ENCODE results near the gene SERF2. TPM values are rescaled to one million over a fixed set of nuclear protein-coding genes. Genes with fewer than 3 reads are reported as not detected.

SERF2 gene
- total RNA-seq, 1 donor from 2014 or later, result 1,163 TPM

DNA sequence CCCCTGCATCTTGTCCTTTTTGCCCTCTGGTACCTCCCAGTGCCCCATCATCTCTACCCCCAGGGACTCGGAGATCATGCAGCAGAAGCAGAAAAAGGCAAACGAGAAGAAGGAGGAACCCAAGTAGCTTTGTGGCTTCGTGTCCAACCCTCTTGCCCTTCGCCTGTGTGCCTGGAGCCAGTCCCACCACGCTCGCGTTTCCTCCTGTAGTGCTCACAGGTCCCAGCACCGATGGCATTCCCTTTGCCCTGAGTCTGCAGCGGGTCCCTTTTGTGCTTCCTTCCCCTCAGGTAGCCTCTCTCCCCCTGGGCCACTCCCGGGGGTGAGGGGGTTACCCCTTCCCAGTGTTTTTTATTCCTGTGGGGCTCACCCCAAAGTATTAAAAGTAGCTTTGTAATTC, 1.5 kb downstream of the SERF2 start:
- no peak for DNase-seq (ENCODE audit: low read depth)
- peak overlapping the region; percentile 100 for H3K4me3 ChIP-seq (ENCODE audit: low read depth, low read length)
- TF ChIP-seq, protein P1, sequence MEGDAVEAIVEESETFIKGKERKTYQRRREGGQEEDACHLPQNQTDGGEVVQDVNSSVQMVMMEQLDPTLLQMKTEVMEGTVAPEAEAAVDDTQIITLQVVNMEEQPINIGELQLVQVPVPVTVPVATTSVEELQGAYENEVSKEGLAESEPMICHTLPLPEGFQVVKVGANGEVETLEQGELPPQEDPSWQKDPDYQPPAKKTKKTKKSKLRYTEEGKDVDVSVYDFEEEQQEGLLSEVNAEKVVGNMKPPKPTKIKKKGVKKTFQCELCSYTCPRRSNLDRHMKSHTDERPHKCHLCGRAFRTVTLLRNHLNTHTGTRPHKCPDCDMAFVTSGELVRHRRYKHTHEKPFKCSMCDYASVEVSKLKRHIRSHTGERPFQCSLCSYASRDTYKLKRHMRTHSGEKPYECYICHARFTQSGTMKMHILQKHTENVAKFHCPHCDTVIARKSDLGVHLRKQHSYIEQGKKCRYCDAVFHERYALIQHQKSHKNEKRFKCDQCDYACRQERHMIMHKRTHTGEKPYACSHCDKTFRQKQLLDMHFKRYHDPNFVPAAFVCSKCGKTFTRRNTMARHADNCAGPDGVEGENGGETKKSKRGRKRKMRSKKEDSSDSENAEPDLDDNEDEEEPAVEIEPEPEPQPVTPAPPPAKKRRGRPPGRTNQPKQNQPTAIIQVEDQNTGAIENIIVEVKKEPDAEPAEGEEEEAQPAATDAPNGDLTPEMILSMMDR (conservative IDR thresholded peaks at IDR 0.05; ENCODE audit: low read depth, low read length), result no peak

DNA sequence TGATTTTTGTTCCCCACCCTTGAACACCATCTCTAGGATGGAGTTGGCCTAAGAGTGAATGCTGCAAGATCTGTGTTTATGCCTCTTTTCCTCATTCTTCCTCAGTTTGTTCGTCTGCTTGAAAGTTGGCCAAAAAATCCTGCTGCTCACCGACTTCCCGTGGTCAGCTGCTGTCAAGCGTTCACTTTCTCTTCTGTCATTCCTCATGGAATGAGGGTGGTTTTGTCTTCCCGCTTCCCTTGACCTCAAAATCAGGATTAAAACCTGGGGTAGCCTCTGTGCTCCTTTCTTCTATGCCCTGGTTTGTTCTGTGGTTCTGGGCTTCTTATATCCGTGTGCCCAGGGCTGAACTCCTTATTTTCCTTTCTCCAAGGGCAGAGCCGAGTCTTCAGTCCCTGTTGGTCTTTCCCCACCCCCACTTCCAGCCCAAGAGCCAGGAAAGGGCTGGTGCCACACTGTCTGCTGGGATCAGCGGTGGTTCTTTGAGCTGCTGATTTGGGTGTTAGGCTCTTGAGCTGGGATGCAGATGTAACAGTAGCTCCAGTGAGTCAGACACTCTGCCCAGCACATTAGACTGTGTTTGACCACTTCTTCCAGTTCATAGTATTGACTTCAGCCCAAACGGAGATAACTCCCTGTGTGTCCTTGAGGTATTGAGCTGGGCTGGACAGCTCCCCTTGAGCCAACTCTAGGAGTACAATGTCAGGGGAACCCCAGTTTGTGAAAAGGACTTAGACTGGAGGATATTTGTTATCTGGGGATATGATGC, 2.3 kb downstream of the SERF2 start:
- TF ChIP-seq, protein P1 (conservative IDR thresholded peaks at IDR 0.05; ENCODE audit: low read depth, low read length), result no peak
- H3K4me3 ChIP-seq (ENCODE audit: low read depth, low read length), result no peak overlapping the region
- DNase-seq (ENCODE audit: low read depth), result no peak

DNA sequence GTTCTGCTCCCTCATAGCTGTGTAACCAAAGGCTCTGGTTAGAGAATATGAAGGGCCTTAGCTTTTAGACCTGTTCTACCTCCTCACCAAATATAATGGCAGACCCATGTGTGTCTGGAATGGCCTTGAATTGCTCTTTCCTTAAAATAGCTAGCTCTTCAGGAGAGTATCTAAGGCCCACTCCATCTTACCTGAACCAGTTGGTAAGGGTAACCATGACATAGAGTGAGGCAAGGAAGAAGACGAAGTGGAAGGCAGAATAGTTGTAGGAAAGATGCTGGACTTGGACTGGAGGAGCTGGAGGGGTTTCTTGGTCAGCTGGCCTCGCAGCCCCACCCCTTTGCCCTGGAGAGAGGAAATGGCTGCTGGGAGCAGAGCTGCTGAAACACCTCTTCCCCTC, 3.1 kb downstream of the SERF2 start:
- no peak overlapping the region for H3K4me3 ChIP-seq (ENCODE audit: low read depth, low read length)
- TF ChIP-seq, protein P1 (conservative IDR thresholded peaks at IDR 0.05; ENCODE audit: low read depth, low read length), result no peak
- DNase-seq (ENCODE audit: low read depth), result no peak

DNA sequence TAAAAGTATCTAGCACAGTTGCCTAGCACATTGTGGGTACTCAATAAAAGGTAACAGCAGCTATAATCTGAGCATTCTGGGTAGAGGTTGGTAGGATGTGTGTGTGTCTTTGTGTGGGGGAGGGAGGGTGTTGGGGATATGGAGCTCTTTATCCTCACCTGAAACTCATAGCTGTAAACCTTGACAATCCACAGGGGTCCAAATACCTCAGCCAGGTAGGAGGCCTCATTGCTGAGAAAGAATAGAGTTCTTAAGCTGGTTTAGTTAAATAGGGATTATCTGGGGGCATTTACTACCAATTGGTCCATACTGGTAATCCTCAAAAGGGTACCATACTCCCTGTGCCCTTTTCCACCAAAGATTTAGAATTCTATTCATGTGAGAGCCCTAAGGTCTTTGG, 3.9 kb downstream of the SERF2 start:
- H3K4me3 ChIP-seq (ENCODE audit: low read depth, low read length), result no peak overlapping the region
- no peak for DNase-seq (ENCODE audit: low read depth)
- TF ChIP-seq, protein P1 (conservative IDR thresholded peaks at IDR 0.05; ENCODE audit: low read depth, low read length), result no peak

DNA sequence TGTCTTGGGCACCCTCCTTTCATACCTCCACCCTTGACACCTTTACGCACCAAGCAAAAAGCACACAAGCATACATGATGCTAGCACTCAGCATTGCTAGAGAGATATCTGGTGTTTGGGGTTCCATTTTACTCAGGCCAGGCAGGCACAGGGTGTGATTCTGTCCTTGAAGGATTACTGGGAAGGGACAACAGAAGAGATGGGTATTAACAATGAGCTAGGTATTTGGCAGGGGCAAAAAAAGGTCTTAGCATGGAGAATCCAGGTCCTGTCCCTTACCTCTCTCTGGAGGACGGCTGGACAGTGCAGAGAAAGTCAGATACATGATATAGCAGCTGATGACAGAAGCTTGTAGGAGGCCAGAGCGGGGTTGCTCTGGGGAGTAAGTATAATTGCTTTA, 4.4 kb downstream of the SERF2 start:
- TF ChIP-seq, protein P1 (conservative IDR thresholded peaks at IDR 0.05; ENCODE audit: low read depth, low read length), result no peak
- DNase-seq (ENCODE audit: low read depth), result no peak

DNA sequence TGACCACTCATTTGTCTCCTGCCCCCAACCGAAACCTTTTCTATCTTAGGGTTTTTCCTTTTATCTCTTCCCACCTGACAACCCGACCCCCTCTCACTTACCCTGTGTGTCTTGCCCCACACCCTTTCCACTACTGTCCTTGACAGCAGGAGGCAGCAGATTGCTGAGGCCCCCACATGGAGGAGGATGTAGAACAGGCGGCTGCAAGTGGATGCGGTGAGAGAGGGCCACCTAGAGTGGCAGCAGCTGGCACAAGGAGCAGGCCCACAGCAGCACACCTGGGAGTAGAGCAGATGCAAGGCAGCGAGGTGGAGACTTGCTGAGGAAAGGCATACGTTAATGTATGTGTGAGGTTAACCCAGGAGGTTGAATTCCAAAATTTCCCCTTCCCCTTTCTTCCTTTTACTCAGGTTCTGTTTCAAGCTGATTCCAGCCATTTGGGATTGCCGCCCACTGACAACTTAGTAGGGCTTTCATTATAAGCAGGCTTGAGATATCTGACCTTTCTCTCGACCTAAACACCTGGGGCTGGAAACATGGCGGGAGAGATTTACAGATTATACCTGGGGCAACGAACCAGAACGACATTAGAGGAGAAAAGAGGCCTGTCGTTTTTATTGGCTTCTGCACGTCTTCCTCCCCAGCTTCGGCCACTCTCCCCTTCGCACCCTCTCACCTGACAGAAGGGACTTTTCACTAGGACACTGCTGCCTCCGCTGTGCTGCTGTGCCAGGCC, 7.3 kb downstream of the SERF2 start:
- TF ChIP-seq, protein P1 (conservative IDR thresholded peaks at IDR 0.05; ENCODE audit: low read depth, low read length), result no peak
- H3K4me3 ChIP-seq (ENCODE audit: low read depth, low read length), result no peak overlapping the region
- no peak for DNase-seq (ENCODE audit: low read depth)

More for the DNA sequence above, 4.4 kb downstream of the SERF2 start:
- H3K4me3 ChIP-seq (ENCODE audit: low read depth, low read length), result no peak overlapping the region
